ENCODE data around the gene KRT71.

KRT71 gene

GRCh38 chr12:52552681-52553195 is at the start of gene KRT71:
Gene KRT71 (minus strand): TSS chr12:52553145. CDS start chr12:52553077, 68 bp downstream.
- Histone ChIP-seq H3K4me3 (ENCODE audit: low read length) (no peak within 1 kb of the TSS), H3K27ac (ENCODE audit: low read length) (no peak within 1 kb of the TSS), H4K20me1 (ENCODE audit: insufficient read depth, low read length) (no peaks in the 10 kb centered on the region), H3K4me1 (ENCODE audit: low read length) (peaks cover 8% of the 10 kb centered on the region), H3K27me3 (ENCODE audit: low read depth, low read length) (peaks cover 15% of the 10 kb centered on the region; the same call in 1 of the 2 replicates), H3K36me3 (replicated peaks; ENCODE audit: low read depth, low read length) (no peaks in the 10 kb centered on the region), H3K9me3 (ENCODE audit: insufficient read depth, low read length) (no peaks in the 10 kb centered on the region), H3K79me2 (ENCODE audit: low read length) (no peaks in the 10 kb centered on the region), H2AFZ (ENCODE audit: low read depth, low read length) (no peak within 1 kb of the TSS), H3K4me2 (ENCODE audit: low read length) (no peak within 1 kb of the TSS), H3K9ac (ENCODE audit: low read length) (no peak within 1 kb of the TSS)
- TF ChIP-seq, protein P1, sequence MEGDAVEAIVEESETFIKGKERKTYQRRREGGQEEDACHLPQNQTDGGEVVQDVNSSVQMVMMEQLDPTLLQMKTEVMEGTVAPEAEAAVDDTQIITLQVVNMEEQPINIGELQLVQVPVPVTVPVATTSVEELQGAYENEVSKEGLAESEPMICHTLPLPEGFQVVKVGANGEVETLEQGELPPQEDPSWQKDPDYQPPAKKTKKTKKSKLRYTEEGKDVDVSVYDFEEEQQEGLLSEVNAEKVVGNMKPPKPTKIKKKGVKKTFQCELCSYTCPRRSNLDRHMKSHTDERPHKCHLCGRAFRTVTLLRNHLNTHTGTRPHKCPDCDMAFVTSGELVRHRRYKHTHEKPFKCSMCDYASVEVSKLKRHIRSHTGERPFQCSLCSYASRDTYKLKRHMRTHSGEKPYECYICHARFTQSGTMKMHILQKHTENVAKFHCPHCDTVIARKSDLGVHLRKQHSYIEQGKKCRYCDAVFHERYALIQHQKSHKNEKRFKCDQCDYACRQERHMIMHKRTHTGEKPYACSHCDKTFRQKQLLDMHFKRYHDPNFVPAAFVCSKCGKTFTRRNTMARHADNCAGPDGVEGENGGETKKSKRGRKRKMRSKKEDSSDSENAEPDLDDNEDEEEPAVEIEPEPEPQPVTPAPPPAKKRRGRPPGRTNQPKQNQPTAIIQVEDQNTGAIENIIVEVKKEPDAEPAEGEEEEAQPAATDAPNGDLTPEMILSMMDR (IDR thresholded peaks at IDR 0.05; ENCODE audit: low read depth, low read length): no peak
- TF ChIP-seq EZH2phosphoT487 (IDR thresholded peaks at IDR 0.05; ENCODE audit: low read depth): no peak

- Histone ChIP-seq H3K9ac (ENCODE audit: low read length) (no peak overlapping the region), H3K4me2 (ENCODE audit: low read length) (no peak overlapping the region), H3K9me3 (ENCODE audit: insufficient read depth, low read length) (no peaks in the 10 kb centered on the region), H3K4me3 (ENCODE audit: low read length) (no peak overlapping the region), H3K4me1 (ENCODE audit: low read length) (no peaks in the 10 kb centered on the region), H3K79me2 (ENCODE audit: low read length) (no peaks in the 10 kb centered on the region), H4K20me1 (ENCODE audit: insufficient read depth, low read length) (no peaks in the 10 kb centered on the region), H2AFZ (ENCODE audit: low read depth, low read length) (no peak overlapping the region), H3K36me3 (replicated peaks; ENCODE audit: low read depth, low read length) (no peaks in the 10 kb centered on the region), H3K27me3 (ENCODE audit: low read depth, low read length) (peaks cover 26% of the 10 kb centered on the region), H3K27ac (ENCODE audit: low read length) (no peak overlapping the region)
- TF ChIP-seq, protein P1 (IDR thresholded peaks at IDR 0.05; ENCODE audit: low read depth, low read length): no peak
- TF ChIP-seq EZH2phosphoT487 (IDR thresholded peaks at IDR 0.05; ENCODE audit: low read depth): no peak
These were observed 49.6 kb upstream of the KRT71 start for GRCh38 chr12:52602552-52602951.

- no peak overlapping the region for H3K27ac ChIP-seq (ENCODE audit: low read length)
- H3K4me3 ChIP-seq (ENCODE audit: low read length): no peak overlapping the region
- H2AFZ ChIP-seq (ENCODE audit: low read depth, low read length): no peak overlapping the region
These were observed 48.7 kb upstream of the KRT71 start for GRCh38 chr12:52601671-52602070.

DNA sequence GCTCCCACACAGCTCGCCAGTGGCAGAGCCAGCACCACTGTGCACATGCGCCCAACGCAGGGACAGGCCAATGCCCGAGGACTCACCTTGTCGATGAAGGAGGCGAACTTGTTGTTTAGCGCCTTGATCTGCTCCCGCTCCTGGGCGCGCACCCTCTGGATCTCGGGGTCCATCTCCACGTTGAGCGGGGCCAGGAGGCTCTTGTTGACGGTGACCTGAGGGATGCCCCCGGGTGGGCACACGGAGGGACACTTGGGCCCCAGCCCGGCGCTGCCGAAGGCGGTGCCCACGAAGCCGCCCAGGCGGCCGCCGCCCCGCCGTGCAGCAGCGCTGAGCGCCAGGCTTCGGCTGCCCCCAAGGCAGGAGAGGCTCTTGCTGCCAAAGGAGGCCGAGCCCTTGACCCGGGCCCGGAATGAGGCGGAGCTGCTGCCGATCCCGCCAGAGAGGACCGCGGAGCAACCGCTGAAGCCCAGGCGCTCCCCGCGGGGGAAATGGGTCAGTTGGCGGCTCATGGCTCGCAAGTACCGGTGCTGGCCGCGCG is 48.1 kb upstream of the KRT71 start, which contains the start of gene KRT72:
Gene KRT72, minus strand, starts transcription at position 523 of the 541 bp plus-strand sequence. Its CDS starts 11 bp downstream, at position 512.
- no peaks in the 10 kb centered on the region for H4K20me1 ChIP-seq (ENCODE audit: insufficient read depth, low read length)
- H3K9me3 ChIP-seq (ENCODE audit: insufficient read depth, low read length): no peaks in the 10 kb centered on the region
- TF ChIP-seq EZH2phosphoT487 (IDR thresholded peaks at IDR 0.05; ENCODE audit: low read depth): no peak
- TF ChIP-seq, protein P1 (IDR thresholded peaks at IDR 0.05; ENCODE audit: low read depth, low read length): no peak
- H3K79me2 ChIP-seq (ENCODE audit: low read length): no peaks in the 10 kb centered on the region
- H3K4me1 ChIP-seq (ENCODE audit: low read length): no peaks in the 10 kb centered on the region
- H2AFZ ChIP-seq (ENCODE audit: low read depth, low read length): no peak within 1 kb of the TSS
- no peak within 1 kb of the TSS for H3K27ac ChIP-seq (ENCODE audit: low read length)
- H3K4me3 ChIP-seq (ENCODE audit: low read length): no peak within 1 kb of the TSS
- H3K4me2 ChIP-seq (ENCODE audit: low read length): no peak within 1 kb of the TSS
- H3K9ac ChIP-seq (ENCODE audit: low read length): no peak within 1 kb of the TSS
- peaks cover 28% of the 10 kb centered on the region for H3K27me3 ChIP-seq (ENCODE audit: low read depth, low read length)
- H3K36me3 ChIP-seq (replicated peaks; ENCODE audit: low read depth, low read length): no peaks in the 10 kb centered on the region

More at GRCh38 chr12:52601671-52602070, 48.7 kb upstream of the KRT71 start:
- Histone ChIP-seq H3K79me2 (ENCODE audit: low read length) (no peaks in the 10 kb centered on the region), H3K9me3 (ENCODE audit: insufficient read depth, low read length) (no peaks in the 10 kb centered on the region), H3K27me3 (ENCODE audit: low read depth, low read length) (peaks cover 27% of the 10 kb centered on the region), H3K36me3 (replicated peaks; ENCODE audit: low read depth, low read length) (no peaks in the 10 kb centered on the region), H3K4me2 (ENCODE audit: low read length) (no peak overlapping the region), H3K9ac (ENCODE audit: low read length) (no peak overlapping the region), H4K20me1 (ENCODE audit: insufficient read depth, low read length) (no peaks in the 10 kb centered on the region), H3K4me1 (ENCODE audit: low read length) (no peaks in the 10 kb centered on the region)
- TF ChIP-seq EZH2phosphoT487 (IDR thresholded peaks at IDR 0.05; ENCODE audit: low read depth): no peak
- TF ChIP-seq, protein P1 (IDR thresholded peaks at IDR 0.05; ENCODE audit: low read depth, low read length): no peak

Data from OCI-LY3 (cell line).